NCI-H345 (cell line): Measurements from ENCODE around the gene PRIMA1.

ENCODE experiments used
- DNase-seq: peaks from one replicate; lab custom pipeline; 2025; lab: John Stamatoyannopoulos, UW

The PRIMA1 gene

GRCh38 chr14:93676416-93676958 lies 111.8 kb downstream of the PRIMA1 start:
- DNase-seq, result no peak

- DNase-seq, result no peak
These were observed 112.6 kb downstream of the PRIMA1 start for GRCh38 chr14:93675651-93676050.

- no peak for DNase-seq
These were observed 113.9 kb downstream of the PRIMA1 start for GRCh38 chr14:93674343-93674742.

- no peak for DNase-seq
These were observed 118.7 kb downstream of the PRIMA1 start for GRCh38 chr14:93669632-93670031.
